B cell (primary cell): ENCODE measurements around the gene CMTM1. TPM values are rescaled to one million over a fixed set of nuclear protein-coding genes. Genes with fewer than 3 reads are reported as not detected.

ENCODE experiments used
- ATAC-seq: fragments of 200-7000 bp; cut with Tn5 transposase; one replicate; pipeline ENCODE4 v1.10.0; 2021; ENCODE audit warnings: low read depth, mild to moderate bottlenecking, moderate number of reproducible peaks, moderate library complexity
- CTCF ChIA-PET: fragments of 350-600 bp; sonication (Branson Sonifier 250); formaldehyde crosslinking; loops from one replicate; lab custom pipeline; 2021; ENCODE audit warnings: antibody characterized with exemption, inconsistent platforms; lab: Charles Lee
- POLR2A ChIA-PET: fragments of 350-600 bp; sonication (Branson Sonifier 250); formaldehyde crosslinking; loops from one replicate; lab custom pipeline; 2021; ENCODE audit warnings: antibody characterized with exemption; lab: Charles Lee
- DNase-seq: peaks from one replicate; pipeline ENCODE4 v3.0.0; 2013
- H2AFZ ChIP-seq: 2 replicates; pipeline ENCODE4 v1.6.1; 2012; ENCODE audit warnings: mild to moderate bottlenecking, low read depth, low read length; ENCODE audit not compliant: insufficient read depth, poor library complexity, severe bottlenecking
- H3K27ac ChIP-seq, 2 donors: 1 replicate in 1 of 2; 2 replicates in 1 of 2; pipeline ENCODE4 v1.5.1; 2012 to 2013; ENCODE audit warnings: low read length in 2 of 2, mild to moderate bottlenecking in 2 of 2, moderate library complexity in 1 of 2
- H3K27me3 ChIP-seq, 4 experiments: fragments of 200-600 bp in 1 of 4; sonication (generic) in 1 of 4; replicated peaks in 1 of 4; 1 replicate in 2 of 4; 2 replicates in 2 of 4; pipeline versions ENCODE4 v1.6.1 to v1.7.0; 2013 to 2016; ENCODE audit warnings: low read length in 3 of 4, mild to moderate bottlenecking in 2 of 4, mixed read lengths in 1 of 4, moderate library complexity in 1 of 4; ENCODE audit not compliant: insufficient read depth in 4 of 4, control insufficient read depth in 3 of 4; ENCODE audit errors: control extremely low read depth in 1 of 4
- H3K36me3 ChIP-seq, 2 experiments: replicated peaks in 1 of 2; 1 replicate in 1 of 2; 2 replicates in 1 of 2; pipeline versions ENCODE4 v1.6.1 to v1.7.1; 2013; ENCODE audit warnings: low read length in 1 of 2; ENCODE audit not compliant: insufficient read depth in 2 of 2, control insufficient read depth in 1 of 2; ENCODE audit errors: control extremely low read depth in 1 of 2, extremely low read depth in 1 of 2
- H3K4me1 ChIP-seq, 2 donors: fragments of 200-600 bp in 1 of 2; sonication (generic) in 1 of 2; 1 replicate in 1 of 2; 2 replicates in 1 of 2; pipeline versions ENCODE4 v1.5.1 to v1.6.1; 2013 to 2017; ENCODE audit warnings: low read length in 2 of 2; ENCODE audit not compliant: control insufficient read depth in 2 of 2, insufficient read depth in 2 of 2
- H3K4me2 ChIP-seq: replicated peaks from 2 replicates; pipeline ENCODE3; 2012; ENCODE audit warnings: mild to moderate bottlenecking, low read depth, low read length; ENCODE audit not compliant: poor library complexity, severe bottlenecking
- H3K4me3 ChIP-seq, 5 experiments: fragments of 200-600 bp in 1 of 5; sonication (generic) in 1 of 5; 1 replicate in 3 of 5; 2 replicates in 2 of 5; pipeline versions ENCODE4 v1.5.1 to v1.7.0; 2011 to 2016; ENCODE audit warnings: low read length in 4 of 5, mild to moderate bottlenecking in 4 of 5, low read depth in 2 of 5, control low read depth in 1 of 5, moderate library complexity in 1 of 5; ENCODE audit not compliant: insufficient read depth in 1 of 5; ENCODE audit errors: control extremely low read depth in 1 of 5, extremely low read depth in 1 of 5
- H3K79me2 ChIP-seq: fragments of 200-600 bp; sonication (generic); one replicate; pipeline ENCODE4 v1.6.0; 2016; ENCODE audit warnings: low read length; ENCODE audit not compliant: control insufficient read depth, insufficient read depth
- H3K9ac ChIP-seq: fragments of 200-600 bp; sonication (generic); 2 replicates; pipeline ENCODE4 v1.6.1; 2017; ENCODE audit warnings: mild to moderate bottlenecking, low read length, moderate library complexity
- H3K9me3 ChIP-seq, 3 donors: one replicate each; pipeline versions ENCODE4 v1.6.1 to v1.7.1; 2013; ENCODE audit warnings: low read length in 2 of 3; ENCODE audit not compliant: control insufficient read depth in 2 of 3, insufficient read depth in 1 of 3; ENCODE audit errors: control extremely low read depth in 1 of 3
- H4K20me1 ChIP-seq: 2 replicates; pipeline ENCODE4 v1.6.0; 2012; ENCODE audit warnings: mild to moderate bottlenecking, low read length; ENCODE audit not compliant: insufficient read depth, control insufficient read depth, poor library complexity, severe bottlenecking
- H3K27ac Mint-ChIP-seq: one replicate; pipeline ENCODE4 v1.8.0; 2021; ENCODE audit warnings: mixed read lengths
- H3K27me3 Mint-ChIP-seq: one replicate; pipeline ENCODE4 v1.8.0; 2021; ENCODE audit warnings: mixed read lengths
- H3K4me1 Mint-ChIP-seq: one replicate; pipeline ENCODE4 v1.8.0; 2021; ENCODE audit warnings: mixed read lengths
- H3K4me3 Mint-ChIP-seq: one replicate; pipeline ENCODE4 v1.8.0; 2021; ENCODE audit warnings: mixed read lengths
- H3K9me3 Mint-ChIP-seq: one replicate; pipeline ENCODE4 v1.8.0; 2022; ENCODE audit warnings: mixed read lengths; ENCODE audit not compliant: insufficient read depth
- CTCF ChIP-seq: fragments of 200-600 bp; IDR thresholded peaks from one replicate; pipeline ENCODE4 v1.8.0; 2022; ENCODE audit warnings: antibody characterized with exemption, mild to moderate bottlenecking
- EZH2 ChIP-seq: IDR thresholded peaks from 2 replicates; pipeline ENCODE4 v1.6.1; 2012; ENCODE audit warnings: borderline replicate concordance, low read depth, mild to moderate bottlenecking, moderate library complexity, low read length; ENCODE audit not compliant: insufficient read depth, poor library complexity, severe bottlenecking
- WGBS: methylation state at CpG from one replicate; pipeline ENCODE4 v1.1.5; 2013; ENCODE audit warnings: missing lambda C conversion rate; ENCODE audit not compliant: insufficient coverage; 5-methylcytosine and 5-hydroxymethylcytosine counted together
- intact Hi-C: fragments of 100-400 bp; cut with micrococcal nuclease; formaldehyde crosslinking; loops from one replicate; pipeline ENCODE4 v1.10.0; 2022
- polyA plus RNA-seq: library from polyadenylated mRNA; depleted of rRNA; stranded (reverse); fragments of >200 nt; gene quantifications from 2 replicates; pipeline ENCODE4 v1.2.3, GENCODE V29; 2012
- total RNA-seq, 2 donors: library from RNA; stranded (reverse); fragments of 120-200 nt in 1 of 2; gene quantifications; 1 replicate in 1 of 2; 2 replicates in 1 of 2; pipeline versions ENCODE4 v1.2.3 to v1.2.4, GENCODE V29; 2013 to 2022

Gene CMTM1
- total and polyA plus RNA-seq, 2 donors (not counting 1 experiment from before 2014, with no cell fraction given) = 1.6 to 5.9 TPM

GRCh38 chr16:66617728-66618127, 51.5 kb downstream of the CMTM1 start:
- CTCF ChIA-PET = interaction anchor here (1.6 to 1.8 kb wide), 2 partner anchors 10 to 33 kb away, joined by 4 to 7 read pairs; no protein-coding TSS in a partner anchor
- H3K27ac ChIP-seq = no peak overlapping the region
- intact Hi-C loops = no loop called here
- no peaks in the 10 kb centered on the region for H4K20me1 ChIP-seq
- ATAC-seq (no peak), DNase-seq (no peak)
- no peak overlapping the region for H2AFZ ChIP-seq
- H3K9ac ChIP-seq = no peak overlapping the region
- no peaks in the 10 kb centered on the region for H3K4me1 ChIP-seq
- Mint-ChIP-seq H3K27ac (no peak overlapping the region), H3K4me3 (no peak overlapping the region), H3K27me3 (peaks cover 36% of the 10 kb centered on the region), H3K9me3 (no peaks in the 10 kb centered on the region), H3K4me1 (no peaks in the 10 kb centered on the region)
- H3K36me3 ChIP-seq = no peaks in the 10 kb centered on the region
- TF ChIP-seq EZH2 (no peak), CTCF (no peak)
- peaks cover 0 to 9% (median 3%) of the 10 kb centered on the region in 4 experiments for H3K27me3 ChIP-seq
- no peaks in the 10 kb centered on the region for H3K9me3 ChIP-seq
- POLR2A ChIA-PET = no interaction called here
- WGBS = 70% methylated on average over 5 of the region's 7 CpGs
- no peak overlapping the region for H3K4me3 ChIP-seq
- H3K4me2 ChIP-seq = no peak overlapping the region
- H3K79me2 ChIP-seq = no peaks in the 10 kb centered on the region

DNA sequence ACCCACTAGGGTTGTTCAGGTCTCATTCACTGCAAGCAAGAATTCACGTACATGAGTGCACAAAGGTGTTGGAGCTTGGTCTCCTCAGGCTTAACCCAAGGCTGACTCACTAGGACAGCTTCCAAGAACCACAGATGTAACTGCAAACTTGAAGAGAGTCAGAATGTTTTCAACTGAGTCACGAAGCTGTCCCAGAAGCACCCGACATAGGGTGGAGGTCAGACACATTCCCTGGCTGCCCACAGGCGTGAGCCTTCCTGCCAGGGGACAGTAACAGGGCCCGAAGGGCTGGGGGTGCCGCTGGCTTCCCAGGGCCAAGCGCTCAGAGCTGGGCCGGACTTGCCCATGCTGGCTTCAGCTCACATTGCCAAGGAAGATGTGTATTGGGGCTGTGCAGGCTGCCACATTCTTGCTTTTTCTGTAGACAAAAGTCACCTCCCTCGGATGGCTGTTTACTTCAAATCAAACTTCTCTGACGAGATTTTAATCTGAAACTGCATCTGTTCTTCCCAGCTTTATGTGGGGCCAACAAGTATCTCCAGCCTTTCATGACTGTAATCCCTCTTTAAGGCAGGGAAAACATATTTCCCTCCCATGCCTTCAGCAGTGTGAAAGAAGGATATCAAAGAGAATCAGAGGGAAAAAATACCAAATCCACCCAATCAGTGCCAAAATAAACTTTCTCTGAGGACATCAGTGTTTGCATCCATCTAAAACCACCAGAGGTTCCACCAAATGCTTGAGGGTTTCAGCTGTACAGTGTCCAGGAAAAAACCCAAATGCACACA, 52.5 kb downstream of the CMTM1 start:
- no peak overlapping the region for H3K4me2 ChIP-seq
- POLR2A ChIA-PET = no interaction called here

More for the DNA sequence above, 52.5 kb downstream of the CMTM1 start:
- no peaks in the 10 kb centered on the region for H3K9me3 ChIP-seq
- H3K4me3 ChIP-seq = no peak overlapping the region
- no peaks in the 10 kb centered on the region for H3K79me2 ChIP-seq
- no peak overlapping the region for H3K27ac ChIP-seq
- DNase-seq (no peak), ATAC-seq (no peak)
- CTCF ChIA-PET = interaction anchor here (1.8 kb wide), 1 partner anchor 11 kb away, joined by 7 read pairs; no protein-coding TSS in a partner anchor
- H3K27me3 ChIP-seq = peaks cover 0 to 9% (median 5%) of the 10 kb centered on the region in 4 experiments
- H4K20me1 ChIP-seq = no peaks in the 10 kb centered on the region
- WGBS = 80% methylated on average over 8 of the region's 10 CpGs
- H3K4me1 ChIP-seq = no peaks in the 10 kb centered on the region
- intact Hi-C loops = no loop called here
- no peaks in the 10 kb centered on the region for H3K36me3 ChIP-seq
- H3K9ac ChIP-seq = no peak overlapping the region
- Mint-ChIP-seq H3K4me3 (no peak overlapping the region), H3K27ac (no peak overlapping the region), H3K27me3 (peaks cover 40% of the 10 kb centered on the region), H3K9me3 (no peaks in the 10 kb centered on the region), H3K4me1 (no peaks in the 10 kb centered on the region)
- H2AFZ ChIP-seq = no peak overlapping the region
- TF ChIP-seq CTCF (no peak), EZH2 (no peak)
